Esophagus (tissue), 2 donors: ENCODE measurements around the gene ZBTB4. TPM values are rescaled to one million over a fixed set of nuclear protein-coding genes. Genes with fewer than 3 reads are reported as not detected.

Experiments
- H3K27ac ChIP-seq, 2 donors: one replicate each; pipeline ENCODE4 v1.5.1; 2013; ENCODE audit warnings: low read depth in 2 of 2, mild to moderate bottlenecking in 2 of 2, inconsistent platforms in 1 of 2, low read length in 1 of 2, moderate library complexity in 1 of 2
- H3K27me3 ChIP-seq, 2 donors: one replicate each; pipeline ENCODE4 v1.6.1; 2013; ENCODE audit warnings: low read length in 2 of 2, control low read depth in 1 of 2, mild to moderate bottlenecking in 1 of 2; ENCODE audit not compliant: insufficient read depth in 2 of 2, control insufficient read depth in 1 of 2
- H3K36me3 ChIP-seq, 2 donors: one replicate each; pipeline ENCODE4 v1.6.1; 2013; ENCODE audit warnings: low read length in 1 of 2; ENCODE audit not compliant: control insufficient read depth in 2 of 2, insufficient read depth in 2 of 2
- H3K4me1 ChIP-seq, 2 donors: one replicate each; pipeline ENCODE4 v1.6.1; 2013; ENCODE audit warnings: low read length in 1 of 2; ENCODE audit not compliant: control insufficient read depth in 2 of 2, insufficient read depth in 2 of 2
- H3K4me3 ChIP-seq, 2 donors: one replicate each; pipeline ENCODE4 v1.5.1; 2013; ENCODE audit warnings: low read length in 2 of 2, mild to moderate bottlenecking in 2 of 2, low read depth in 1 of 2, moderate library complexity in 1 of 2
- H3K9me3 ChIP-seq, 2 donors: one replicate each; pipeline ENCODE4 v1.6.1; 2013; ENCODE audit warnings: mild to moderate bottlenecking in 2 of 2, low read depth in 1 of 2, low read length in 1 of 2, moderate library complexity in 1 of 2; ENCODE audit not compliant: control insufficient read depth in 2 of 2, insufficient read depth in 1 of 2
- WGBS, 2 donors: extraction: QIAGEN DNeasy Blood & Tissue Kit; methylation state at CpG; one replicate each; pipeline ENCODE4 v1.1.7; 2013; 5-methylcytosine and 5-hydroxymethylcytosine counted together
- polyA plus RNA-seq, 2 donors: library from polyadenylated mRNA; stranded (reverse); fragments of 200-250 nt; gene quantifications; one replicate each; pipeline ENCODE4 v1.2.3, GENCODE V29; 2013
- donor health status: healthy with polysubstance abuse.
- donor health status: Bipolar disorder and iron deficiency.

Gene ZBTB4
- polyA plus RNA-seq, 2 donors: 15.5 to 19.1 TPM

DNA sequence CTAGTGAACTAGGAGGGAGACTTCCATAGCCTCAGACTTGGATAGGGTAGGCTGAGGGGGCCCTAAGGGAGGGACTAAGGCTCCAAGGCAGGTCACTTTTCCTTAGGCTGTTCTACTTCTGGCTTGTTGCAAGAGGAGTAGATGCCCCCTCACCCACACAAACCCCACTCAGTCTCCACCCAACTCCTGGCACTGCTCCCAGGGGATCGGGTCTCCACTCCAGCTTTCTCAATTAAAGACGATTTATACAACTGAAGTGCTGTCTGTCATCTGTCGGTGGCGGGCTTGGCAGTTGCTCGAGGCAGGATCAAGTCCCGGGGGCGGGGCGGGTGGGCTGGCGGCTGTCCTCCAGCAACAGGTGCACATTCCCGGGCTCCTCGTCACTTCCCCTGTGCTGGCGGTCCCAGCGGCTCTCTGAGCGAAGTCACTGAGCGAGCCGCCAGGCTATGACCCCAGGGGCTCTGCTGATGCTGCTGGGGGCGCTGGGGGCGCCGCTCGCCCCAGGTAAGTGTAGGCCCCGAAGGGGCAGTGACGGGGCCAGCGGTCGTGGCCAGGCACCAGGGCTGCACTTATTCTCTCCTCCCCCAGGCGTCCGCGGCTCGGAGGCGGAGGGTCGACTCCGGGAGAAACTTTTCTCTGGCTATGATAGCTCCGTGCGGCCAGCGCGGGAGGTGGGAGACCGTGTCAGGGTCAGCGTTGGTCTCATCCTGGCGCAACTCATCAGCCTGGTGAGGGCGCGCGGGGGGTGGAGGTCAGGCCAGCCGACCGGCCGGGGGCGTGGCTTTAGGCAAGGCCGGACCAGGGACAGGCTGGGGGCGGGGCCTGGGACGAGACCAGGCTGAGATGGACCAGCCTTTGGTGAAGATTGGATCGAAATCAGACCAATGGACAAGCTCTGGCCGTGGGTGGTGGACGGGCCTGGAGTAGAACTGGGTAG is 34.5 kb downstream of the ZBTB4 start, which contains the start of gene CHRNB1:
Gene CHRNB1 (plus strand): TSS at position 380 of the 937 bp plus-strand sequence. CDS start 67 bp downstream, at position 447.
- Histone ChIP-seq H3K27ac (peak within 1 kb of the TSS; percentile 74 to 77), H3K4me3 (peak within 1 kb of the TSS; percentile 38 to 48), H3K27me3 (peaks cover 0 to 6% of the 10 kb centered on the region in 2 donors)

GRCh38 chr17:7443499-7444485 is 35.6 kb downstream of the ZBTB4 start:
- Histone ChIP-seq H3K9me3 (no peaks in the 10 kb centered on the region), H3K4me3 (no peak overlapping the region), H3K27me3 (peaks cover 0 to 6% of the 10 kb centered on the region in 2 donors), H3K27ac (peak overlapping the region; percentile 74 to 77), H3K36me3 (no peaks in the 10 kb centered on the region), H3K4me1 (peaks cover 3 to 35% of the 10 kb centered on the region in 2 donors)
- WGBS, 2 donors: 67 to 71% methylated on average over 7 of the region's 7 CpGs

More for the DNA sequence above, 34.5 kb downstream of the ZBTB4 start, which contains the start of gene CHRNB1:
- Histone ChIP-seq H3K36me3 (no peaks in the 10 kb centered on the region), H3K4me1 (peaks cover 3 to 29% of the 10 kb centered on the region in 2 donors), H3K9me3 (no peaks in the 10 kb centered on the region)
- 9 to 10% methylated on average over 51 of the region's 51 CpGs for whole genome bisulfite sequencing, 2 donors

DNA sequence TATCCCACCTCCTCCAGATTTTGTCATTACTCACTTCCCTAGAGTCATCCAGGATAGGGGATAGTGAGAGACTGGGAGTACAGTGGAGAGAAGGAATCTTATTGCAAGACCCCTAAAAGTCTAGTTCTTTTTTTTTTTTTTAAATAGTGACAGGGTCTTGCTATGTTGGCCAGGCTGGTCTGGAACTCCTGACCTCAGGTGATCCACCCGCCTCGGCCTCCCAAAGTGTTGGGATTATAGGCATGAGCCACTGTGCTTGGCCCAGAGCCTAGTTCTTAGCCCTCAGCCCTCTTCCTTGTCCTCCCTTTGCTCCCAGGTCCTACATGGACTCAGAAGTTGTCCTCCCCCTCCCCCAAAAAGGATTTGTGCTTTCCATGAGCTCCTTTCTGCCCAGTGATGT is 37.3 kb downstream of the ZBTB4 start:
- Histone ChIP-seq H3K27me3 (peaks cover 0 to 6% of the 10 kb centered on the region in 2 donors), H3K4me3 (no peak overlapping the region), H3K9me3 (no peaks in the 10 kb centered on the region), H3K36me3 (no peaks in the 10 kb centered on the region), H3K4me1 (peaks cover 3 to 38% of the 10 kb centered on the region in 2 donors), H3K27ac (no peak overlapping the region)
- WGBS, 2 donors: 85 to 87% methylated on average over 2 of the region's 2 CpGs

DNA sequence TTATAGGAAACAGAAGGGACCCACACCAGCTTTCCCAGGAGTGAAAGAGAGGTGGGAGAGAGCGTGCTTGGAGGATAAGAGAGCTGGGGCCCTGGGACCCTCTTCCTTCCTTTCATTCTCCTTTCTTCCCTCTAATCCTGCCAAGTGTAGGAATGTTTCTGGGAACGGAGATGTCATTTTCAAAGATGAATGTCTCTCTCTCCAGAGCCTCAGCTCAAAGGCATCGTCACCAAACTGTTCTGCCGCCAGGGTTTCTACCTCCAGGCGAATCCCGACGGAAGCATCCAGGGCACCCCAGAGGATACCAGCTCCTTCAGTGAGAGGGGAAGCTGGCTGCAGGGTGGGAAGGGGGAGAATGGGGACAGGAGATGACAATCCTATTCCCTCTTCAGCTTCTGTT is 38.2 kb downstream of the ZBTB4 start:
- Histone ChIP-seq H3K27me3 (peaks cover 0 to 3% of the 10 kb centered on the region in 2 donors), H3K27ac (no peak overlapping the region), H3K4me3 (no peak overlapping the region), H3K4me1 (peaks cover 3 to 40% of the 10 kb centered on the region in 2 donors), H3K9me3 (no peaks in the 10 kb centered on the region), H3K36me3 (no peaks in the 10 kb centered on the region)
- WGBS, 2 donors: 55 to 66% methylated on average over 7 of the region's 7 CpGs

DNA sequence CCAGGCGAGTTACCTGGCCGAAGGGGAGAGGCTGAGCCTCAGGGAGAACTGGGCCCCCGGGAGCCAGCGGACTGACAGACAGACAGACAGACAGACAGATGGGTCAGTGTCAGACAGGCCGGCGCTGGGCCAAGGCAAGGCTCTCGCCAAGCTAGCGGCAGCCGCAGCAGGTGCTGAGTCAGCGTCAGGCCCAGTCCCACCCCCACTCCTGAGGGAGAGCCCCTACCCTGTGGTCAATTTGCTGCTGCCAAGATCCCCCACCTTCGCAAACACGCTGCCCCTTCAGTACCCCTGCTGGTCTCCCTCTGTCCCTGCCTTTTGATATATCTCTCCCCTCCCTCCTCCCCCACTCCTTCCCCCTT is 38.6 kb downstream of the ZBTB4 start:
- 10 to 29% methylated on average over 12 of the region's 12 CpGs for WGBS, 2 donors
- Histone ChIP-seq H3K4me1 (peaks cover 3 to 39% of the 10 kb centered on the region in 2 donors), H3K27ac (no peak overlapping the region), H3K36me3 (no peaks in the 10 kb centered on the region), H3K4me3 (peak overlapping the region in 1 of 2 donors; percentile 34), H3K27me3 (peaks cover 0 to 3% of the 10 kb centered on the region in 2 donors), H3K9me3 (no peaks in the 10 kb centered on the region)

- Histone ChIP-seq H3K27me3 (peaks cover 0 to 2% of the 10 kb centered on the region in 2 donors), H3K36me3 (no peaks in the 10 kb centered on the region), H3K27ac (no peak overlapping the region), H3K4me1 (peaks cover 3 to 33% of the 10 kb centered on the region in 2 donors), H3K4me3 (peak overlapping the region; percentile 34 to 45), H3K9me3 (no peaks in the 10 kb centered on the region)
- 1 to 4% methylated on average over 36 to 46 of the region's 46 CpGs for WGBS, 2 donors
These were observed 39.2 kb downstream of the ZBTB4 start for GRCh38 chr17:7440113-7440833.

DNA sequence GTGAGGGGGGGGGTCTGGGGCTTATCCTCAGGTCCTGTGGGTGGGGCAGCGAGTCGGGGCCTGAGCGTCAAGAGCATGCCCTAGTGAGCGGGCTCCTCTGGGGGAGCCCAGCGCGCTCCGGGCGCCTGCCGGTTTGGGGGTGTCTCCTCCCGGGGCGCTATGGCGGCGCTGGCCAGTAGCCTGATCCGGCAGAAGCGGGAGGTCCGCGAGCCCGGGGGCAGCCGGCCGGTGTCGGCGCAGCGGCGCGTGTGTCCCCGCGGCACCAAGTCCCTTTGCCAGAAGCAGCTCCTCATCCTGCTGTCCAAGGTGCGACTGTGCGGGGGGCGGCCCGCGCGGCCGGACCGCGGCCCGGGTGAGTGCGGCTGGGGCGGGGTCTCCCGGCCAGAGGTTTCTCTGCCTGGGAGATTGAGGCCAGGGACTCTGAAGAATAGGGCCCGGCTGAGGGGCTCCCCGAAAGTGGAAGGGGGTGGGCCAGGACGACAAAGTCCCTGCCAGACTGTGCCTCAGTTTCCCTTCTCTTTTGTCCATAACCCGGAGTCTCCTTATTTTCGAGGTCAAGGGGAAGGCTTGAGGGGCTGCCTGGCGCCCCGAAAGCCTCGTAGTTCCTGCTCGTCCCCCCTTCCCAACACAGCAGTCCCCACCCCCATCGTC is 39.8 kb downstream of the ZBTB4 start, which contains the start of gene FGF11:
Gene FGF11 (plus strand): TSS at position 51 of the 651 bp plus-strand sequence. CDS start 109 bp downstream, at position 160.
- no peaks in the 10 kb centered on the region for H3K27me3 ChIP-seq
- WGBS, 2 donors: 3% methylated on average over 22 to 50 of the region's 50 CpGs
- peak within 1 kb of the TSS; percentile 62 to 65 for H3K27ac ChIP-seq
- H3K4me1 ChIP-seq: peaks cover 0 to 28% of the 10 kb centered on the region in 2 donors
- H3K4me3 ChIP-seq: peak within 1 kb of the TSS; percentile 55 to 60
- H3K9me3 ChIP-seq: no peaks in the 10 kb centered on the region
- no peaks in the 10 kb centered on the region for H3K36me3 ChIP-seq

DNA sequence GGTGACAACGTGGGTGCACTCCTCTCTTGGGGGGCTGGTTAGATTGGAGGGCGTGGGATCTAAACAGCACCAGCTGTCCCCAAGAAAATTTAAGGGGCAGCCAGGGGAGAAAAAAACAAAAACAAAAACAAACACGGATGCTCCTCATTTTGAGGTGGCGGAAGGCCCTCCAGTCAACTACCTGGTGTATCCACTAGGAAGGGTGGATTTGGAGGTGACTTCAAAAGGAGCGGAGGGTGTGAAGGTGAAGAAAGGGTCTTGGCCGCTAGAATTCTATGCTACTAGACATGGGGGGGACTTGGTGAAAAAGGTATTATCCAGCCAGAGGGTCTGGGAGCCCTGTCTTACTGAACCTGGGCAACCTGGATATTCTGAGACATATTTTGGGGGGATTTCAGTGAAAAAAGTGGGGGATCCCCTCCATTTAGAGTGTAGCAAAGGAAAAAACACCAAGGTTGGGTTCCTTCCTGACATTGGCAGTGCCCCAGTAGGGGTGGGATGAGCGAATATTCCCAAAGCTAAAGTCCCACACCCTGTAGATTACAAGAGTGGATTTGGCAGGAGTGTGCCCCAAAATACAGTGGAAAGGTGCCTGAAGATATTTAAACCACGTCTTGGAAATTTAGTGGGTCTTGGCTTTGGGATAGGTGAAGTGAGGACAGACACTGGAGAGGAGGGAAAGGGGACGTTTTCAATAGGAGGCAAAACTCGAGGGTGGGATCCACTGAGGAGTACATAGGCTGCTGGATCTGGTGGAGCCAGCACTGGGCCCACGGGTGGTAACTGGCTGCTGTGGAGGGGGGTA is 40.6 kb downstream of the ZBTB4 start:
- H3K4me1 ChIP-seq: peaks cover 0 to 23% of the 10 kb centered on the region in 2 donors
- peak overlapping the region; percentile 55 to 60 for H3K4me3 ChIP-seq
- no peaks in the 10 kb centered on the region for H3K27me3 ChIP-seq
- no peaks in the 10 kb centered on the region for H3K9me3 ChIP-seq
- H3K36me3 ChIP-seq: no peaks in the 10 kb centered on the region
- WGBS, 2 donors: 45 to 49% methylated on average over 11 of the region's 11 CpGs
- peak overlapping the region; percentile 62 to 65 for H3K27ac ChIP-seq
